Glomerular visceral epithelial cell (primary cell): ENCODE results near the gene ANKRD13A.
"Not testable (repeated sequence)": the region's sequence is repeated elsewhere in the genome, so short reads cannot be mapped to it uniquely, and the experiment has no call there.

ENCODE experiments used
- DNase-seq: peaks from one replicate; pipeline ENCODE4 v3.0.0-alpha.2; 2016; ENCODE audit errors: extremely low spot score

ANKRD13A gene

DNA sequence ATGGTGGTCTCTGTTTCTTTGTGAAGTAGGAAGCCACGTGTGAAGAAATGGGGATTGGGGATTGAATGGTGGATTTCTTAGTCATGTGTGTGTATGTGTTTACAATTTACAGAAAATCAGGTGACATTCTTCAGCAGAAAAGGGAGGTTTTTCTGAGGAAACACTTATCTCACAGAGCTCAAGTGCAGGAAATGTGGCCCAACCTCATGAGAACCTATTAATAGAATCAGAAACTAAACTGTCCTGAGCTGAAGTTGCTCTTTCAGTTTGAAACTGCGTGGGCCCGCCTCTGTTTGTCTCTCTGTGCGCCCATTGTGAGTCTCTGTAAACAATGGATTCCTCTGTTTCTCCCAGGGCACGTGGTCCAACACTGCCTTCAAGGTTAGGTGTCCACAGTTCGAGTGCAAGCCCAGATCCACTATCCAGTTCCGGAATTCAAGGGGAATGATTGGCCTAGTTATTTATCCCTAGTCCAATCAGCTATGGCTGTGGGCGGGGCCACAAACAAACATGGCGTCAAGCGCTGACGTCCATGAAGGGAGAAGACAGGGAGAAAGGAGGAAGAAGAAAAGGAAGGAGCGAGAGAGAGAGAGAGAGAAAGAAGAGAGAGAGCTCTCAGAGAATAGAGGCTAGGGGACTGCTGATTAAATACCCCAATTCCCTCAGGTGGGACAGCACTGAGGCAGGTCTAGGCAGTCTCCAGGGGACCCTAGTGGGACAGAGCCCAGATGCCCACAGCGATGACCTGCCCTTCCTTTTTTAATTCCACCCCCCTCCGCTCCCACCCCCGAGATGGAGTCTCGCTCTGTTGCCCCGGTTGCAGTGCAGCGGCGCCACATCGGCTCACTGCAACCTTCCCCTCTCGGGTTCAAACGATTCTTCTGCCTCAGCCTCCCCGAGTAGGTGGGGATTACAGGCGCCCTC is 80.5 kb downstream of the ANKRD13A start:
- DNase-seq: no peak

DNA sequence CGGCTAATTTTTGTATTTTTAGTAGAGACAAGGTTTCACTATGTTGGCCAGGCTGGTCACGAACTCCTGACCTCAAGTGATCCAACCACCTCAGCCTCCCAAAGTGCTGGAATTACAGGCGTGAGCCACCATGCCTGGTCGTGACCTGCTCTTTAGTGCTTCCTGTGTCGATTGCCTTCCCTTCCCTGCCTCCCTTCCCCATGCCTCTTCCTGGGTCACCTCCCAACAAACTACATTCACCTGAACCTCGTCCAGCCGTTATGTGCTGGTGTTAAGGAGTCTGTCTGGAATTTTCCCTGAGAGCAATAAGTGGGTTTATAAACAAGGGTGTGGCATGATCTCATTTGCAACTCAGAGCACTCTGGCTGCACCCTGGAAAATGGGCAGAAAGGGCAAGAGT is 81.2 kb downstream of the ANKRD13A start:
- no peak for DNase-seq

DNA sequence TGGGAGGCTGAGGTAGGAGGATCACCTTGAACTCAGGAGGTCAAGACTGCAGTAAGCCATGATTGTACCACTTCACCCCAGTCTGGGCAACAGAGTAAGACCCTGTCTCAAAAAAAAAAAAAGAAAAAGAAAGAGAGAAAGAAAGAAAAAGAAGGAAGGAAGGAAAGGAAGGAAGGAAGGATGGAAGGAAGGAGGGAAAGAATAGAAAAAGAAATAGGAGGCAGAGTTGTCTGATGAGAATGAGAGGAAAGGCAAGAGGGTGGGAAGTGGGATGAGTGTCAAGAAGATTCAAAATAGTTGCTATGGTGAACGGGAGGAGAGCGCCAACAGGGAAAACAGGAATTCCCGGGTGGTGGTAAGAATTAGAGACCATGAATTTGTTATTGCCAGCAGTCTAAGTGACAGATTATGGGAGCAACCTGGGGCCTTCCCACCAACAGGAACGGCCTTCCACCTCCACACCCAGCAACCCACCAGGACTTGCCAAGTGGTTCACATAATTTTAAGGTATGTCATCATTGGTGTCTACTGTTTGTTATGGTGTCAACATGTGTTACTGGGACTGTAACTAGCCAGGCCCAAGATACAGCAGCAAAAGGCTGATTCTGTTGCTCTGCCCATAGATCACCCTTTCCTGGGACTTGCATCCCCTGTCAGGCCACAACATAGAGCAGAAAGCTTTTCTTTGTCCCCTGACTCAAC is 85.2 kb downstream of the ANKRD13A start:
- no peak for DNase-seq

DNA sequence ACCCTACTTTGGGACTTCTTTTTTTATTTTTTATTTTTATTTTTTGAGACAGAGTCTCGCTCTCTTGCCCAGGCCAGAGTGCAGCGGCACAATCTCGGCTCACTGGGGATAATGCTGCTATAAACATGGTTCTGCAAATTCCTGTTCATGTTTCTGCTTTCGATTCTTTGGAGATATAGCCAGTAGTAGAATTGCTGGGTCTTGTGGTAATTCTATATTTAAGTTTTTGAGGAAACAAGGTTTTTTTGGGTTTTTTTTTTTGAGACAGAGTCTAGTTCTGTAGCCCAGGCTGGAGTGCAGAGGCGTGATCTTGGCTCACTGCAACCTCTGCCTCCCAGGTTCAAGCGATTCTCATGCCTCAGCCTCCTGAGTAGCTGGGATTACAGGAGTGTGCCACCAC is 89.0 kb downstream of the ANKRD13A start:
- not testable (repeated sequence) for DNase-seq

GRCh38 chr12:110088936-110089335 is 89.7 kb downstream of the ANKRD13A start:
- no peak for DNase-seq
